IMR-90 (cell line): ENCODE measurements around the gene PDGFD. TPM values are rescaled to one million over a fixed set of nuclear protein-coding genes. Genes with fewer than 3 reads are reported as not detected.

Source experiments
- ATAC-seq: fragments of 200-7000 bp; cut with Tn5 transposase; 2 replicates; pipeline ENCODE4 v1.9.1; 2020; ENCODE audit warnings: low read depth, mild to moderate bottlenecking, moderate library complexity
- BruUV-seq: library from RNA; stranded (reverse); fragments of 400-500 nt; replicated peaks from 2 replicates; lab custom pipeline; 2021; lab: Mats Ljungman, UMichigan
- CTCF ChIA-PET: fragments of 300-600 bp; formaldehyde crosslinking; extraction: SDS; loops from one replicate; lab custom pipeline; 2021; ENCODE audit warnings: antibody characterized with exemption; lab: Yijun Ruan, JAX
- POLR2A ChIA-PET: fragments of 300-600 bp; sonication (Branson Sonifier 250); formaldehyde crosslinking; loops from one replicate; lab custom pipeline; 2022; ENCODE audit warnings: antibody characterized with exemption; ENCODE audit not compliant: unreplicated experiment; lab: Charles Lee
- DNase-seq: peaks from one replicate; pipeline ENCODE4 v3.0.0; 2013
- H2AFZ ChIP-seq: replicated peaks from 2 replicates; pipeline ENCODE3; 2013; ENCODE audit warnings: low read length, mild to moderate bottlenecking; ENCODE audit not compliant: poor library complexity
- H2AK5ac ChIP-seq: 2 replicates; pipeline ENCODE4 v1.6.1; 2013; ENCODE audit warnings: low read depth, low read length, inconsistent platforms
- H2AK9ac ChIP-seq: replicated peaks from 2 replicates; pipeline ENCODE3; 2013; ENCODE audit warnings: mild to moderate bottlenecking, low read depth, low read length, moderate library complexity; ENCODE audit not compliant: poor library complexity
- H2BK120ac ChIP-seq: 2 replicates; pipeline ENCODE4 v1.6.1; 2013; ENCODE audit warnings: low read depth, low read length, inconsistent platforms
- H2BK15ac ChIP-seq: 3 replicates; pipeline ENCODE4 v1.6.1; 2013; ENCODE audit warnings: low read depth, low read length, inconsistent platforms
- H2BK20ac ChIP-seq: 2 replicates; pipeline ENCODE4 v1.6.1; 2013; ENCODE audit warnings: low read depth, mild to moderate bottlenecking, inconsistent platforms, low read length, moderate library complexity
- H2BK5ac ChIP-seq: 2 replicates; pipeline ENCODE4 v1.6.1; 2013; ENCODE audit warnings: mild to moderate bottlenecking, low read depth, low read length, inconsistent platforms; ENCODE audit not compliant: poor library complexity, severe bottlenecking
- H3K14ac ChIP-seq: replicated peaks from 2 replicates; pipeline ENCODE4 v1.6.1; 2013; ENCODE audit warnings: low read depth, low read length, inconsistent platforms
- H3K18ac ChIP-seq: 2 replicates; pipeline ENCODE4 v1.6.1; 2013; ENCODE audit warnings: low read depth, low read length, control low read depth
- H3K23ac ChIP-seq: 2 replicates; pipeline ENCODE4 v1.6.1; 2013; ENCODE audit warnings: low read depth, low read length, inconsistent platforms
- H3K27ac ChIP-seq: 2 replicates; pipeline ENCODE4 v1.5.1; 2013; ENCODE audit warnings: mild to moderate bottlenecking, control low read depth, low read length; ENCODE audit not compliant: insufficient read depth
- H3K27me3 ChIP-seq: 2 replicates; pipeline ENCODE4 v1.6.1; 2013; ENCODE audit warnings: low read length; ENCODE audit not compliant: control insufficient read depth, insufficient read depth
- H3K36me3 ChIP-seq: 2 replicates; pipeline ENCODE4 v1.6.1; 2013; ENCODE audit warnings: low read length, mixed read lengths; ENCODE audit not compliant: control insufficient read depth, insufficient read depth
- H3K4ac ChIP-seq: 2 replicates; pipeline ENCODE4 v1.6.1; 2013; ENCODE audit warnings: low read depth, low read length, inconsistent platforms
- H3K4me1 ChIP-seq: 2 replicates; pipeline ENCODE4 v1.6.1; 2013; ENCODE audit warnings: low read length, mixed read lengths; ENCODE audit not compliant: control insufficient read depth, insufficient read depth
- H3K4me2 ChIP-seq: 2 replicates; pipeline ENCODE4 v1.6.1; 2013; ENCODE audit warnings: low read depth, mild to moderate bottlenecking, control low read depth, low read length, moderate library complexity
- H3K4me3 ChIP-seq: 2 replicates; pipeline ENCODE4 v1.5.1; 2013; ENCODE audit warnings: low read depth, mild to moderate bottlenecking, control low read depth, low read length, moderate library complexity; ENCODE audit not compliant: insufficient read depth
- H3K56ac ChIP-seq: 2 replicates; pipeline ENCODE4 v1.6.1; 2013; ENCODE audit warnings: low read length, inconsistent platforms; ENCODE audit not compliant: insufficient read depth; ENCODE audit errors: extremely low read depth
- H3K79me1 ChIP-seq, 2 experiments: 2 replicates each; pipeline ENCODE4 v1.6.1; 2013; ENCODE audit warnings: low read length in 2 of 2, inconsistent platforms in 1 of 2, low read depth in 1 of 2
- H3K9ac ChIP-seq: 2 replicates; pipeline ENCODE4 v1.6.1; 2013; ENCODE audit warnings: low read depth, low read length, control low read depth
- H3K9me1 ChIP-seq: 2 replicates; pipeline ENCODE4 v1.6.1; 2013; ENCODE audit warnings: low read length, inconsistent platforms; ENCODE audit not compliant: insufficient read depth
- H3K9me3 ChIP-seq: 2 replicates; pipeline ENCODE4 v1.6.1; 2013; ENCODE audit warnings: low read length; ENCODE audit not compliant: control insufficient read depth, insufficient read depth
- H4K20me1 ChIP-seq: 2 replicates; pipeline ENCODE4 v1.6.1; 2013; ENCODE audit warnings: low read length, inconsistent platforms; ENCODE audit not compliant: insufficient read depth
- H4K5ac ChIP-seq: 2 replicates; pipeline ENCODE4 v1.6.1; 2013; ENCODE audit warnings: mild to moderate bottlenecking, low read depth, low read length, control low read depth
- H4K8ac ChIP-seq, 2 experiments: 2 replicates each; pipeline ENCODE4 v1.6.1; 2013; ENCODE audit warnings: low read depth in 2 of 2, low read length in 2 of 2, control low read depth in 1 of 2, inconsistent platforms in 1 of 2
- H4K91ac ChIP-seq: 2 replicates; pipeline ENCODE4 v1.6.1; 2013; ENCODE audit warnings: low read depth, low read length, inconsistent platforms; ENCODE audit not compliant: insufficient read depth
- BHLHE40 ChIP-seq: fragments of 150-350 bp; IDR thresholded peaks from 2 replicates; pipeline ENCODE4 v1.6.1; 2016; ENCODE audit warnings: mild to moderate bottlenecking, low read depth, low read length
- CEBPB ChIP-seq: IDR thresholded peaks from 2 replicates; pipeline ENCODE4 v1.6.1; 2012; ENCODE audit warnings: low read depth, low read length, improper control_type of control experiment
- CHD1 ChIP-seq: IDR thresholded peaks from 2 replicates; pipeline ENCODE4 v1.6.1; 2012; ENCODE audit warnings: low read depth, low read length, improper control_type of control experiment
- CTCF ChIP-seq: conservative IDR thresholded peaks from 2 replicates; pipeline ENCODE4 v1.5.1; 2012; ENCODE audit warnings: mild to moderate bottlenecking, low read depth, low read length, improper control_type of control experiment
- ELK1 ChIP-seq: fragments of 150-350 bp; IDR thresholded peaks from 2 replicates; pipeline ENCODE4 v1.6.1; 2016; ENCODE audit warnings: low read depth, mild to moderate bottlenecking, low read length, moderate library complexity, borderline replicate concordance
- FOS ChIP-seq: fragments of 150-350 bp; IDR thresholded peaks from 2 replicates; pipeline ENCODE4 v1.6.1; 2016; ENCODE audit warnings: low read depth, low read length
- MAFK ChIP-seq: IDR thresholded peaks from 2 replicates; pipeline ENCODE4 v1.6.1; 2012; ENCODE audit warnings: low read depth, low read length, improper control_type of control experiment
- MAZ ChIP-seq: IDR thresholded peaks from 2 replicates; pipeline ENCODE4 v1.6.1; 2012; ENCODE audit warnings: low read depth, mild to moderate bottlenecking, low read length, improper control_type of control experiment, moderate library complexity, borderline replicate concordance
- MXI1 ChIP-seq: IDR thresholded peaks from 2 replicates; pipeline ENCODE4 v1.6.1; 2012; ENCODE audit warnings: low read depth, mild to moderate bottlenecking, low read length, moderate library complexity, borderline replicate concordance
- NFE2L2 ChIP-seq: fragments of 150-350 bp; IDR thresholded peaks from 2 replicates; pipeline ENCODE4 v1.6.1; 2016; ENCODE audit warnings: low read depth, mild to moderate bottlenecking, low read length
- POLR2A ChIP-seq: IDR thresholded peaks from 2 replicates; pipeline ENCODE4 v1.6.1; 2012; ENCODE audit warnings: mild to moderate bottlenecking, low read depth, low read length
- RAD21 ChIP-seq: IDR thresholded peaks from 2 replicates; pipeline ENCODE4 v1.6.1; 2012; ENCODE audit warnings: low read length, improper control_type of control experiment
- RCOR1 ChIP-seq: IDR thresholded peaks from 2 replicates; pipeline ENCODE4 v1.6.1; 2012; ENCODE audit warnings: mild to moderate bottlenecking, low read length, improper control_type of control experiment; ENCODE audit not compliant: insufficient replicate concordance
- RFX5 ChIP-seq: IDR thresholded peaks from 2 replicates; pipeline ENCODE4 v1.8.0; 2012; ENCODE audit warnings: low read depth, mild to moderate bottlenecking, low read length, moderate library complexity
- SMC3 ChIP-seq: fragments of 150-350 bp; IDR thresholded peaks from 2 replicates; pipeline ENCODE4 v1.6.1; 2016; ENCODE audit warnings: low read depth, mild to moderate bottlenecking, antibody characterized with exemption, low read length, moderate library complexity
- USF2 ChIP-seq: fragments of 150-350 bp; IDR thresholded peaks from 2 replicates; pipeline ENCODE4 v1.6.1; 2017; ENCODE audit warnings: mild to moderate bottlenecking, antibody characterized with exemption, low read length, low read depth
- WGBS, 2 experiments: methylation state at CpG; one replicate each; pipeline versions ENCODE4 v1.1.5 to v1.1.7; 2013; ENCODE audit warnings: missing lambda C conversion rate in 2 of 2; ENCODE audit not compliant: insufficient read length in 1 of 2; ENCODE audit errors: extremely low coverage in 2 of 2; 5-methylcytosine and 5-hydroxymethylcytosine counted together
- dilution Hi-C: fragments of 300-500 bp; cut with HindIII; formaldehyde crosslinking; loops from one replicate; pipeline ENCODE4 v1.14.3; 2018; ENCODE audit warnings: low sequenced_read_pairs; ENCODE audit not compliant: unreplicated experiment
- in situ Hi-C: fragments of 300-500 bp; cut with MboI; formaldehyde crosslinking; loops from 3 replicates; pipeline ENCODE4 v1.14.3; 2019; ENCODE audit warnings: low sequenced_read_pairs, inconsistent platforms, mixed read lengths
- intact Hi-C: fragments of 100-400 bp; cut with micrococcal nuclease; formaldehyde crosslinking; loops from 2 replicates; pipeline ENCODE4 v1.10.0; 2022
- polyA plus RNA-seq, 3 experiments: library from polyadenylated mRNA; depleted of rRNA; stranded (reverse); fragments of >200 nt; gene quantifications; 2 replicates each; pipeline ENCODE4 v1.2.3, GENCODE V29; 2012; ENCODE audit warnings: low replicate concordance in 1 of 3
- total RNA-seq: library from RNA; depleted of rRNA; stranded (reverse); fragments of >200 nt; gene quantifications from 2 replicates; pipeline ENCODE4 v1.2.3, GENCODE V29; 2012

Gene PDGFD
- total and polyA plus RNA-seq, 2 of the 4 experiments (the other 2 are of a cell fraction): 2.1 to 3.0 TPM

GRCh38 chr11:104041792-104042191, 122.2 kb downstream of the PDGFD start:
- Histone ChIP-seq H3K27ac (no peak overlapping the region), H3K4me2 (no peak overlapping the region), H3K9ac (no peak overlapping the region), H3K9me3 (no peaks in the 10 kb centered on the region), H2AFZ (no peak overlapping the region), H2AK5ac (no peak overlapping the region), H2BK20ac (no peak overlapping the region), H2BK120ac (no peak overlapping the region), H3K36me3 (no peaks in the 10 kb centered on the region), H3K18ac (no peak overlapping the region), H2AK9ac (no peak overlapping the region), H4K8ac (no peak overlapping the region), H3K23ac (no peak overlapping the region), H3K27me3 (no peaks in the 10 kb centered on the region), H2BK15ac (no peak overlapping the region), H3K4me1 (peaks cover 6% of the 10 kb centered on the region), H4K5ac (no peak overlapping the region), H4K91ac (no peak overlapping the region), H3K4me3 (no peak overlapping the region), H3K79me1 (no peaks in the 10 kb centered on the region), H4K20me1 (no peaks in the 10 kb centered on the region), H3K14ac (no peak overlapping the region), H3K56ac (no peak overlapping the region), H3K9me1 (no peaks in the 10 kb centered on the region), H2BK5ac (no peak overlapping the region), H3K4ac (no peak overlapping the region)
- no CpG with 5 or more reads among the region's 2 CpGs for WGBS, 2 experiments
- in situ Hi-C loops: no loop called here
- intact Hi-C loops: no loop called here
- no peak for TF ChIP-seq USF2
- no peak for TF ChIP-seq CTCF
- no peak for TF ChIP-seq RFX5
- TF ChIP-seq SMC3: no peak
- TF ChIP-seq POLR2A: no peak
- no peak for TF ChIP-seq MXI1
- no peak for TF ChIP-seq MAZ
- TF ChIP-seq FOS: no peak
- TF ChIP-seq RCOR1: no peak
- no peak for TF ChIP-seq CEBPB
- no peak for TF ChIP-seq RAD21
- no peak for TF ChIP-seq BHLHE40
- no peak for TF ChIP-seq CHD1
- TF ChIP-seq ELK1: no peak
- TF ChIP-seq MAFK: no peak
- TF ChIP-seq NFE2L2: no peak
- DNase-seq (no peak), ATAC-seq (no peak)
- dilution Hi-C loops: no loop called here
- POLR2A ChIA-PET: no interaction called here
- CTCF ChIA-PET: no interaction called here
- no TSS peak for BruUV-seq
